GM19395 (cell line): ENCODE results near the gene CD226.
A peak's percentile ranks its signal among the peaks of the same experiment; 100 is the strongest.
"Not testable (repeated sequence)": the region's sequence is repeated elsewhere in the genome, so short reads cannot be mapped to it uniquely, and the experiment has no call there.

Experiments used
- ATAC-seq: cut with Tn5 transposase; IDR thresholded peaks from one replicate; pipeline ENCODE4 v1.9.1; 2021; ENCODE audit warnings: mild to moderate bottlenecking, moderate library complexity; ENCODE audit not compliant: unreplicated experiment

Gene CD226

DNA sequence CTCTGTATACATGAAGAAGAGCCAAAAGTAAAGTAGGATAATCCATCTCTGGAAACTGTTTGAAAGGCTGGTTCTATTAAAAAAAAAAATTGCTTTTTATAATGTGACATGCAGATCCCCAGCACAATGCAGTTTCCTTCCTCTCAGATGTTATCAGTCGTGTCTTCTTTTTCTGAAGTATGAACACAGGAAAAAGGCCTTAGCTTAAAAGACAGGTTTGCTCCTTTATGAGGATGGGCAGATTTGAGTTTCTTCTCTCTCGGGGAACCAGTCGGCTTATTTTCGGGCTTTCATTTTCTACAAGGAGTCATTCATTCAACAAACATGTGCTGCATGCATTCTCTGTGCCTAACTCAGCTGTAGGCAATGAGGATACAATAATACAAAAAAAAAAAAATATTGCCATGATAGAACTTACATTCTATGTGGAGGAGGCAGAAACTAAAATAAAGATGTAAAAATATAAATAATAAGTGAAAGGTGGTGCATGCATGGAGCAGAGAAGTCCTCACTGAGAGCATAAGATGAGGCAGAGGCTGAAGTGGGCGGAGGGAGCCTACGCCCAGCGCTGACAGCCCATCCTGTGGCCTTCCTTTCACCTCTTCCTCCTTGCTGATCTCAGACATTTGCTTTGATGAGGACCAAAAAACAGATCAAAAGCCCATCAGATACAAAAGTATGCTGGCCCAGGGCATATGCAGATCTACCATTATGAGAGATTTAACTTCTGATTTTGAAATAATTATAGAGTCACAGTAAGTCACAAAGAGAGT lies at the start of gene CD226:
Gene CD226, minus strand, starts transcription at position 513 of the 773 bp plus-strand sequence. Its CDS starts 467 bp downstream, at position 46.
- ATAC-seq = peak; percentile 46

DNA sequence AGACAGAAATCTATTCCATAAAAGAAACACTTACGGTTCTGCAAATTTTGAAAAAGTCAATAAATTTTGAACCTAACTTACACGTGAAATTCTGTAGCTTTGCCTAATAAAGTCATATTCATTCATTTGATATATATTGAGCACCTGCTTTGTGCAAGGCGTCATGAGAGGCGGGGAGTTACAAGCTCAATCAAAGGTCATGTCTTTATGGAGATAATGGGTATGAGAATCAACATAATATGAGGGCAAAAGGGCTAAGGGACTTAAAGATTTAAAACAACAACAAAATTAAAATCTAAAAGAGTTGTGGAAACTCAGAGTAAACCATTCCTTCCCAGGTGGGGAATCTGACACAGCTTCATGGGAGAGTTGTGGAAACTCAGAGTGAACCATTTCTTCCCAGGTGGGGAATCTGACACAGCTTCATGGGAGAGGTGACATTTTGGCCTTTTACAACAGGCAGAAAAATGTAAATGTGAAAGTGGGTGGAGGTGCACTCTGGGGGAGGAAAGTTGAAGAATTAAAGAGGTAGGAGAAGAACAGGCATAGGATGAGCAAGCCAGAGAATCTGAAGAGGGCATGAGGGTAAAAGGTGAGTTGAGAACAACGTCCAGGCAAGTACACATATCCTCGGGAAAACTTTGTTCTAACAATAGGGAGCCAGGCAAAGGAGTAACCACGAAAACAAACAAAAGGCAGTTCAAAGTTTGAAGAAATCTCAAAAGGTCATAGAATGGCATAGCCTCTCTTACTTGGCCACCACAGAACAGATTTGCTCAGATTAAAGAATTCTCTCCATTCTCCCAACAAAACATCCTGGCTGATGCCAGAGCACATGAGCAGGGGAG lies 49.5 kb upstream of the CD226 start:
- ATAC-seq = no peak

DNA sequence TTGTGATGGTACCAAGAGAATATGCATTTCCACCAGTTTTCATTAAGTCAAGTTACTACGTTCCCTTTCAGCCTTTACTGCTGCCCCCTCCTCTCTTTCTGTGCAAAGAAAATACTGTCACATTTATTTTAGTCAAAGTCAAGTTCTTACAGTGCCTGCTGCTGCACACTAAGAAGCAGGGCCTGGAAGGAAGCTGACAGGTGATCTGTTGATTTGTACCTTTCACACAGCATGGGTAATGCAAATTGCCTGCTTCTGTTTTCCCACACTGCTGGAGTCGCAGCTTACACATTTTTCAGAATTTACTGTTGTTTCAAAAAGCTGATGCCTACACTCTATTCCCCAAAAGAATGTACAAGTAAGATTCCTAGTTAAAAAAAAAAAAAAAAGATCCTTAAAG lies 48.7 kb upstream of the CD226 start:
- ATAC-seq = no peak

DNA sequence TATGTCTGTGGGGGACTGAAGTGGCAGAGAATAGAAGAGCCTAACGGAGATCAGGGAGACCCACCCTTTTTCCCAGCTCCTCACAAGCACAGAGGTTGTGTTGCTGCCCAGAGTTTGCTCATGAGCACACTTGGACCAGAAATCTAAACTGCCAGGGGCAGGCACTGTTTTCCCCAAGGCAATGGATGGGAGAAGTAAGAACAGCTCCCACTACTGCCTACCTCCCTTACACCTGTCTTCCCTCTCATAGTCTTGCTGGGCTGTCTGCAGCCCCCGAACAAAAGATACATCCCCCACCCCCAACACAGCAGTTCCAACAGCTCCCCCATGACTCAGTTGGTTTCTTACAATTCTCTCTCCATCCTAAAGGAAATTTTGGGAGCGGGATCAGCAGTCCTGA lies 48.1 kb upstream of the CD226 start:
- ATAC-seq = no peak

DNA sequence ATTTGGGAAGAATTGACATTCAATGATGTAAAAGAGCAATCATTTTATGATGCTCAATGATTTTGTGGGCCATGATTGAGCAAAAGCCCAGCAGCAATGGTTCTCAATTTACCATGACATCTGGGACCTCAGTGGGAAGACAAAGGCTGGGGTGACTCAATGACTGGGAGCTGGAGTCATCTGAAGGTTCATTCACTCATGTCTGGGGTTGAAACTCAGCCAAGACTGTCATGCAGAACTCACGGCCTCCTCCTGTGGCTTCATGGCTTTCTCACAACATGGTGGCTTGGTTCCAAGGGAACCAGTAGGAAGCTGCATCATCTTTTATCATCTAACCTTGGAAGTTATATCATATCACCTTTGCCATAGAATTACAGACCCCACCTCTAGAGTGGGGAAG lies 45.1 kb upstream of the CD226 start:
- ATAC-seq = no peak

DNA sequence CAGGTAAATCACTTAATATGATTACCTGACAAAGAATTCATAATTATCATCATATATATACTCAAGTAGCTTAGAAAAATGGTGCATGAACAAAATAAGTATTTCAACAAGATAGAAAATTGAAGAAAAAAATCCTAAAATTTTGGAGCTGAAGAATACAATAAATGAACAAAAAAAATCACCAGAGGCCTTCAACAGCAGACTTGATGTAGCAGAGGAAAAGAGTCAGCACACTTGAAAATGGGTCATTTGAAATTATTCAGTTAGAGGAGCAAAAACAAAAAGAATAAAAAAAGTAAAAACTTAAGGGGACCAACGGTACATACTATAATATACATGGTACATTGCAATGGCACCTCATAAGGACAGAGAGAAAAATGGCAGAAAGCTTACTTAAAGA lies 40.2 kb upstream of the CD226 start:
- ATAC-seq = no peak

DNA sequence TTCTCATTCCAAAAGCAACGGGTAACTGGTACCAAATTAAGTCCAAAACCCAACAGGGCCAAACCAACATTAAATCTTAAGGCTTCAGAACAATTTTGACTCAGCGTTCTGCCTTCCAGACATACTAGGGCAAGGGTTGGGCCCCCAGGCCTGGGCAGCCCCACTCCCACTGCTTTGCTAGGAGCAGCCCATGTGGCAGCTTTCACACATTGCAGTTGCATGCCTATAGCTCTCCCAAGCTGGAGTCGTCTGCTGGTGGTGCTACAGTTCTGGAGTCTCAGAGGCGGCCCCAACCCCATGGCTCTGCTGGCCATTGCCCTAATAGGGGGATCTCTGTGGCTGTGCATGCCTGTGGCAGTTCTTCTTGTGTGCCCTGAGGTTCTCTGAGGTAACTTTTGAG lies 37.6 kb upstream of the CD226 start:
- ATAC-seq = no peak

DNA sequence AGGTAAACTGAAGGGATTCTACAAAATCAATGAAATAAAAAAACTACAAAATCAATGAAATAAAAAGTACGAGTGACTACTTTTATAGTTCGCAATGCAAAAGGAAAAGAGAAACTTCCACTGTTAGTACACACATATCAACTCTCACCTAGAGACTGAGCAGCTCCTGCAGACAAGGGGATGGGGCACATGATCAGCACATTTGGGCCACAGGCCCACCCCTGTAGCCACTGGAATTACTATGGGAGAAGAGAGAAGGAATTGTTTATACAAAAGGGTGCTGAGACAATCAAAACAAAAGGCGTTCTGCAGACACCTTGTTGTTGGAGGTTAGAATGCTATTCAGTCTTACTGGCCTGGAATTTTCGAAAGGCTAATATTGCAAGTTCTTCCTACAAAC lies 34.7 kb upstream of the CD226 start:
- no peak for ATAC-seq

DNA sequence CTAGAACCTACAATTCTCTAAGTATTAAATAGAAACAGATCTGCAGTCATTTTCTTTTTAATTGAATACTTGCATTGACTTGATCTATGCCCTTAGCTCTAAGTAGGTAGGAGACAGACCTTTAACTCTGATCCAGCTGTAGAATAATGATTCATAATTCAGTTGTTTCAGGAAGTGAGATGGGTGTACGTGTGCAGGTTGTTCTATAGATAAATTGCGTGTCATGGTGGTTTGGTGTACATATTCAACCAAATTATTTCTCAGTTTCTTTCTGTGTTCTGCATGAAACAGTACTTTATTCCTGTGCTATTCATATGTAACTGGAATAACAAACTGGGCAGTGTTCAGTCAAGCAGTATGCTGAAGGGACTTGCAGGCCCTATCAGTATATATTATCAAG lies 34.3 kb upstream of the CD226 start:
- ATAC-seq = peak; percentile 58

DNA sequence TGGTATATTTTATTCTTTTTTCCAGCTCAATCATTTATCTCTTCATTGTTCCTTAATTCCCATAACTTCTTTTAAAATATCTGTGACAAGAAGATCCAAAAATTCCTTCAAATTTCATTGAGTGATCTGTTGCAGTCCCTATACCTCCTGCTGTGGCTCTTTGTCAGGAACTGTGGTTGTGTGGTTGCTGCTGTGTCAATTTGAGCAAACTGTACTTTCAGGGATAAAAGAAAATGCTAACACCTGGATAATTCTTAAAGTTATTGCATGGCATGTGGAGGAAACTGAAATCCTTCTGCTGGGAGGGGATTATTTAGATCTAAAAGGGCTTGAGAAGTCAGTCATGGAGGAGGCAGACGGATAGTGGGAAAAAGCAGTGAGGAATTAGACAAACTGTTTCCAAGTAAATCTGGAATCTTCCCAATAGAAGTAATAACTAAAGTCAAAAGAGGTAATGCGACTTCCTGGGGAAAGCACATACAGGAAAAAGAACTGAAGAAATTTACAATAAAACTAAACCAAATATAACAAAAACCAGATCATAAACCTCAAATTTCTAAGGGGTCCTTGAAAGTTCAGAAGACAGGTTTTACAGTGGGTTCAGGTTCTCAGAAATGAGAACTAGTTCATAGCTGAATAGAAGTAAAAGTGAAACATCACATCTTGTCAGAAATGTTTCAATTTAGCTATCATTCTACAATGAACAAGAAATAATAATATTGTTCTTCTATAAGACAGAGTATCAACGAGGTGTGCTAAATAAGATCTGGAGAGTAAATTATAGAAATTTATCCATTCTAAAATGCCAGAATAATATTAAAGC lies 33.5 kb upstream of the CD226 start:
- peak; percentile 39 for ATAC-seq

DNA sequence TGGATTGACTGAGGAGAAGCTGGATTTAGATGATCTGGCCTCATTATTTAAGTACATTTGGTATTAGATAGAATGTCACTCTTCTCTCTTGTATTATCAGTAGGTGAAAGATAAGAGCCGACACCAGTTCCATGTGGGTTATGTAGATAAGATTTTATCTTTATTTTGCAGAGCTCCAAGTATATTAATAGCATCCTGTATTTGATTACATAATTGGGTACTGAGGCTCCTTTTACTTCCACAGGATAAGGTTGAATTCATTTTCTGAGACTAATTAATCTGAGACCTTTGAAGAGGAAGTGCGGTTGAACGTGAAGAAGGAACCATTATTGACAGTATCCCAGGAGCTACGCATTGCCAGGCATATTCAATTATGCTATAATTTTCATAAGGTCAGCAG lies 32.8 kb upstream of the CD226 start:
- no peak for ATAC-seq

DNA sequence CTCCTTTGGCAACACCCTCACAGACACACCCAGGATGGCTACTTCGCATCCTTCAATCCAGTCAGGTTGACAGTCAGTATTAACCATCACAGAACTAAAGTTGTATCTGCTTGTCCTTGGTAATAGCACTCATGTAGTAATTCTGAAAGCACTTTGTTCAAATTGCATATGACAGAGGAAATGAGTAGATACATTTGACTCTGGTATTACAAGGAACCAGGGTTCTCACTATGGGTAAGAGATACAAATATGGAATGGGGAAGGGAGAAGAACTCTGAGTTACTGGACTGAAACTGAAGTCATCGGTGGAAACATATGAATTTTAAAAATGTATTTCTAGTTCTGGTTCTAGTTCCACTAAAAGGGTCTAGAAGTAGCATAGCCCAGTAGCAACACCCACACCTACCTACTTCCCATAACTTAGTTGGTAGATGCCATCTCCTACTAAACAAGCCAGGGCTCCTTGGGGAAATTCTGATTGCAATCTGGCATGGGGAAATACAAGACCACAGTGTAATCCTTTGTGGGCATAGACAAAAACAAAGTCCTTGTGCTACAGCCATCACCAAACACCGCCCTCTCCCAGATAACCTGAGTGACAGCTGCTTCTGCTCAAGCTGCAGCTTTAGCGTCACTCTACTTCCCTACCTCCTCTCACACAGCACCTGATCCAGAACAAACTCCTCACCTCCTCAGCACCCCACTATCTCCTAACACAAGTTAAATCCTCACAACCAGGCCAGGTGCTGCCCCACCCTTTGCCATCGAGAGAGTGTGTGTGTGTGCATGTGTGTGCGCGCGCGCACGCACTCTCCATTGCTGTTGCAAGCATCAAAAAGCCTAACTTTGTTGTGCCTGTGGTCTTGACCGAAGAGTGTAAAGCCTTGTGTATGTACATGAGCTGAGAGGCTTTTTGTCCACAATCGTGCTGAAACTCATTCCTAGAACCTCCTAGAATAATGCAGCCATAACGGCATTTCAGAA lies 31.4 kb upstream of the CD226 start:
- ATAC-seq = peak; percentile 76

DNA sequence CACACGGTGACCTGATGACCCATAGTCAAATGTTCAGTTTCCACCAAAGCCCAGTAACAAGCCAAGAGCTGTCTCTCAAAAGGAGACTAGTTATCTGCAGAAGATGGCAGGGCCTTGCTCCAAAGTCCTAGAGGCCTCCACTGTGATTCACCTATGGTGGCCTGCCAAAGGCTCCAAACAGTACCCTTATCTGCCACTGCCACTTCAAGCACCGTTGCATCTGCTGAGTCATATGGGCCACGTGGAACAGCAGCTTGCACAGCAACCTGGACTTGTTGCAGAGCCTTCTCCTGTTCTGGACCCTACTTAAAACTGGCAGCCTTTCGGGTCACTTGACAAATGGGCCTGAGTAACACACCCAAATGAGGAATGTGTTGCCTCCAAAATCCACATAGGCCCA lies 27.6 kb upstream of the CD226 start:
- ATAC-seq = not testable (repeated sequence)

DNA sequence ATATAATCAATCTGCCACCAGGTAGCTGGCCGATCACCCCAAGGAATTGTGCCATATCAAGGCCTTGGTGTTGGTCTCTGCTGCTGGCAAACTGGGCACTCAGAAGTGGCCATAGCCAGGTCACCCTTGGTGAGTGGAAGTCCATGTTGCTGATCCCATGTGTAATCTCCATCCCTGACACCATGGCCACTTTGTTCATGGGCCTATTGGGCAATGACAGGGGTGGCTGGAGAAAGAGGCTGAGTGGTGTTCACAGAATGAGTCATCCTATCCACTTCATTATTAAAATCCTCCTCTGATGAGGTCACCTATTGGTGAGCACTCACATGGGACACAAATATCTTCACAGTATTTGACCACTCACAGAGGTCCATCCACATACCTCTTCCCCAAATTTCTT lies 26.7 kb upstream of the CD226 start:
- no peak for ATAC-seq

DNA sequence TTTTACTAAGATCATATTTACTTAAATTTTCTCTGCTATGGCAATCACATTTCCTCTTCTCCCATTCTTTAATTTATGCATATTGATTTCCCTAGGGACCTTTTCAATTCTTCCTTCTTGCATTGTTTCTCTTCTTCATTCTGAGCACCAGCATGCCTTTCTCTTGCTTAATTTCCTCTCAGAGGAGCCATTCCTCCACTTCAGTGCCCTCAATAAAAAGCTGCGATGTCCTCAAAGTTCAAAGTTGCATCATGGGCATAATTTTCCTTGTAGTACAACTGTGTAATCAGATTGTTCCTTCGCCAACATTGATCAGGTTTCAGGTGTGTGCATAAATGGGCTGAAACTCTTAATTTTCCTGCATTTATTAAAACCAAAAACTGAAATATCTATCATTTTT lies 21.8 kb upstream of the CD226 start:
- ATAC-seq = no peak

DNA sequence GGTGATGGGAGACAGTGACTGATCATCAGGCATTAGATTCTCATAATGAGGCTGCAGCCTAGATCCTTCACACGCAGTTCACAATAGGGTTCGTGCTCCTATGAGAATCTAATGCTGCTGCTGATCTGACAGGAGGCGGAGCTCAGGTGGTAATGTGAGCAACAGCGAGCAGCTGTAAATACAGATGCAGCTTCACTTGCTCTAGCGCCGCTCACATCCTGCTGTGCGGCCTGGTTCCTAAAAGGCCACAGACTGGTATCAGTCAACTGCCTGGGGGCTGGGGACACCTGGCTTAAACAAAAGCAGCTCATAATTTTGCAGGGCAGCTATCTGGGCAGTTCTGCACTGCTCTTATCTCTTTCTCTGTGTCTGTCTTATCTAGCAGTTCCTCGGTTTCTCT lies 20.4 kb upstream of the CD226 start:
- peak; percentile 97 for ATAC-seq

DNA sequence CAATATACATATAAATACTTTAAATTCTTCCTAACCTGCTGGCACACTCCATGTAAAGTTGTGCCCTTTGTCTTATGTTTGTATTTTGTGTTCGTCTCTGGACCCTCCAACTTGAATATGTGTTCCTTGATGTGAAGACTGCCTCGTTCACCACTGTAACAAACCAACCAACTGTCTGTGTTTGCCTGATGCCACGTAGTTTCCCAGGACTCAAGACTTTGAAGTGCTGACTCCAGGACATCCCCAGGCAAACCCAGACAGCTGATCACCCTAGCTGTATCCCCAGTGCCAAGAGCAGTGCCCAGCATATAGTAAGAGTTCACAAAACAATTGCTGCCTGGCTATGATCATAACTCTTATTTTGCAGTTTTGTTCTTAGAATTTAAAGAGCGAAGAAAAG lies 15.5 kb upstream of the CD226 start:
- no peak for ATAC-seq

DNA sequence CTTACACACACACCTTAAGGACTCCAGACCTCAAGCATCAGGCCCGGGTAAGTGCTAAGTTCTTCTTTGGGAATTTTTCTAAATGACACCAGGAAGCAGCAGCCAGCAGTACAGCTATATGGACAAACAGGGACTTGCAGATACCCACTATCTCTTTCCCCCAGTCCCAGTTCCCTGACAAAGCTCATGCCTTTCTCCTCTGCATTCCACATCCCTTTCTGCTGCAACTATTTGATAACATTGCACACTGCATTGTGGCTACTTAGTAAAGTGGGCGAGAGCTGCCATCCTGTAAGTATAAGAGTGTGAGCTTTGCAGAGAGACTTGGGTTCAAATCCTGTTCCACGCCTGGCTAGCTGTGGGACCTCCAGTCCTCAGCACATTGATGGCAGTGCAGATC lies 14.0 kb upstream of the CD226 start:
- no peak for ATAC-seq

DNA sequence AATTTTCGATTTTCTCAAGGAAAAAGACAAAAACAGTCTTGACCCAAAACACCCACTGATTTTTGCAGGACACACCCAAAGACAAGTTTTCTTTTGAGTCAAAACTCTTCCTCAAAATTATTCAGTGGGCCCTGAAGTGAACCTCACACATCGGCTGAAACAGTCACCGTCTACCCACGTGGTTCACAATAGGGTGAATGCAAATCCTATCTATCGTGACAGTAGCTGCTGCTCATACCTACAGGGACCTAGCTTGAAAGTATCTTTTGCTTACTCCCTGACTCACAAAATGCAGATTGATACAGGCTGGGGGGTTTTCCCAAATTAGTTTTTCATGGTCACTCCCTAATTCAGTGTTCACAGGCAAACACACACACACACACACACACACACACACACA lies 10.7 kb upstream of the CD226 start:
- ATAC-seq = peak; percentile 54

DNA sequence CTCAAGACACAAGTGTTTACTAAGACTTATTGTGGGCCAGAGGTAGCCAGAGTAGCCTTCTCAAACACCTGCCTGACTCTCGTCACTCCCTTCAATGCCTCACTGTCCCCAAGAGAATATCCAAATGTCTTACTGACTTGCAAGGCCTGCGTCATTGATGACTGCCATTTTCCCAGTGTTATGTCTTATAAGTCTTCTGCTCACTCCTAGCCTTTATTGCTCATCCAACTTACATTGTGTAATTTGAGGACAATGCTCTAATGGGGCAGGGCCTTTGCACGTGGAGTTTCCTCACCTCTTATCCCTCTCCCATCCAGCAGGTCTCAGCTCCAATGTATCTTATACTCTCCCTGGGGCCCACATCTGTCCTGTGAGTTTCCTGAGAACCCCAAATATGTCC lies 10.1 kb upstream of the CD226 start:
- ATAC-seq = no peak
